Dermis microvascular lymphatic vessel endothelial cell (primary cell): ENCODE data around the gene GSTT2B. TPM values are rescaled to one million over a fixed set of nuclear protein-coding genes. Genes with fewer than 3 reads are reported as not detected.
"Not testable (repeated sequence)": the region's sequence is repeated elsewhere in the genome, so short reads cannot be mapped to it uniquely, and the experiment has no call there.

ENCODE experiments used
- DNase-seq, 2 donors: peaks; one replicate each; pipeline versions ENCODE4 v3.0.0 to v3.0.0-alpha.2; 2010; ENCODE audit warnings: low read depth in 2 of 2
- total RNA-seq: library from RNA; depleted of rRNA; stranded (reverse); fragments of >200 nt; gene quantifications from 2 replicates; pipeline ENCODE4 v1.2.1, GENCODE V29; 2014

Gene GSTT2B
- total RNA-seq, 1 donor from 2014 or later: 5.4 TPM

GRCh38 chr22:23947391-23947790, 13.6 kb downstream of the GSTT2B start:
- not testable (repeated sequence) for DNase-seq

GRCh38 chr22:23940166-23940565, 20.8 kb downstream of the GSTT2B start:
- DNase-seq: not testable (repeated sequence)

GRCh38 chr22:23939017-23939357, 22.0 kb downstream of the GSTT2B start:
- DNase-seq: no peak

DNA sequence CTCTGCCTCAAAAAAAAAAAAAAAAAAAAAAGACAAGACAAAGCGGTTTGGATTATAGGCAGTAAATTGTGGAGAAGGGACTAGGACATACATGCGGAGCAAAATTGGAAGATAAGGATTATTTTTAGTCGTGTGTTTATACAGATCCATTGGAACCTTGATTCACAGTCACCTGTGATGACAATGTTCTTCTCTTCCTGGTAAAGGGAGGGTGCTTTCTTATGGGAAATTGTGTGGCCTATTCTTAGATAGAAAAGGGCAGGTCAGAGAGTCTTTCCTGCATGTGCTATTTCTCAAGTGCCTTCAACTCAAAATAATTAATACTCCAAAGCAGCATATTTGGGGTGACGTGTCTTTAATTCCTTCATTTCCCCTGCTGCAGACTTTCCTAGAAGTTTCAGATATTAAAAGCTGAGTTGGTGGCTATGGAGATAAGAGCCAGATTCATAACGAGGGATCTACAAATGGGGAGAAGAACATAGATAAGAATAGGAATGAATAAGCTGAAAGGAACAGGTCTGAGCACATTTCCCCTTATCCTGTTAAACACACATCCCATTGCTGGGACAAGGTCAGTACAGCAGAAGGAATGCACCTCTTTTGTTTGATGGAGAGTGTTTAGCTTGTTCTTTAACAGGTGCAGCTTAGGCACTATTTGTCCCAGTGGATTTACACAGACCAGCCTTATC, 22.5 kb downstream of the GSTT2B start:
- peak in 1 of 2 donors; percentile 19 for DNase-seq

DNA sequence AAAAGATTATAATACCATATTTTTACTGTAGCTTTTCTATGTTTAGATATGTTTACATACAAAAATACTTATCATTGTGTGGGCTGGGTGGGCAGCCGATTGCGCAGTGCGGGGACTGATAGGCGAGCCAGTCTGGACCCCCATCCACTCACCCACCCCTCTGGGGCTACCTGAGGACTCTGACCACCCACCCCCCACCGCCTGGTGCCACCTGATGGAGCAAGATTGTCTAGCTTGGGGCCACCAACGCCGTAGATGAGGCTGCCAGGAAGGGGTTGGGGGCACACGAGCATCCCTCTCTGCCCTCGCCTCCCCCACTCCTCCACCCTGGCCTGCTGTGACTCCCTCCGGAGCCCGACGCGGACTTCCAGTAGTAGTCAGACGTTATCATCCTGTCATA, 34.4 kb downstream of the GSTT2B start:
- DNase-seq: no peak

DNA sequence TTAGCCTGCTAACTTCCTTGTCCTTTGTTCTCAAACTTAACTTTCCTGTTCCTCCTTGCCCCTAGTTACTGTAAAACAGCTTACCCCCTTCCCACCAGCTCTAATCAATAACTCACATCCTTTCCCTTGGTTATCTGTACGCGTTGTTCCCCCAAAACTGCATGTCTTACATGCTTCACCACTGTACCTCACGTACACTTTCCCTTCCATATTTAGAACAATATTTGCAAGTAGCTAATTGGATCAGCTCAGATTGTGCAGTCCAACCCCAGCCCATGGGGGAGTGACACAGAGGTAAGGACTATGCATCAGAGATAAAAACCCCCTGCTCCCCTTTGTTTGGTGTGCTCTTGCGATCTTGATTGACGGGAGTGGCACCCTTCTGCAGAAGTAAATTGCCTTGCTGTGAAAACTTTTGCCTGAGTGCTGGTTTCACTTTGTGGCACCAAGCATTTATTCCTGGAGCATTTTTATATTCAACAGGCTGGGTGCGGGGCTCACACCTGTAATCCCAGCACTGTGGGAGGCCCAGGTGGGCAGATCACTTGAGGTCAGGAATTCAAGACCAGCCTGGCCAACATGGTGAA, 35.9 kb downstream of the GSTT2B start:
- no peak for DNase-seq

- no peak for DNase-seq
Observed at GRCh38 chr22:23922921-23923320, 38.1 kb downstream of the GSTT2B start.

DNA sequence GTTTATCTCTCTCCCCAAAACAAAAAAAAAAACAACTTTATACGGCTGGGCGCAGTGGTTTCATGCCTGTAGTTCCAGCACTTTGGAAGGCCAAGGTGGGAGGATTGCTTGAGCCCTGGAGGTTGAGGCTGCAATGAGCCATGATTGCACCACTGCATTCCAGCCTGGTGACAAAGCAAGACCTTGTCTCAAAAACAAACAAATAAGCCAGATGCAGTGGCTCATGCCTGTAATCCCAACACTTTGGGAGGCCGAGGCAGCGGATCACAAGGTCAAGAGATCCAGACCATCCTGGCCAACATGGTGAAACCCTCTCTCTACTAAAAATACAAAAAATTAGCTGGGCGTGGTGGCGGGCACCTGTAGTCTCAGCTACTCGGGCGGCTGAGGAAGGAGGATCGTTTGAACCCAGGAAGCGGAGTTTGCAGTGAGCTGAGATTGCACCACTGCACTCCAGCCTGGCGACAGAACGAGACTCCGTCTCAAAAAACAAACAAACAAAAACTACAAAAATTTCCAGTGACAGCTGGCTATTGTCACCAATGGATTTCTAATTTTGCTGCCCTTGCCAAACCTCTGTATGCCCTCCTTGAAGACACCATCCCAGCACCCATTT, 39.3 kb downstream of the GSTT2B start:
- DNase-seq: not testable (repeated sequence)

- not testable (repeated sequence) for DNase-seq
Observed at GRCh38 chr22:23920267-23920611, 40.8 kb downstream of the GSTT2B start.

GRCh38 chr22:23915290-23915689, 45.7 kb downstream of the GSTT2B start:
- no peak for DNase-seq

GRCh38 chr22:23913661-23914353, 47.2 kb downstream of the GSTT2B start:
- peak; percentile 94 to 99 for DNase-seq

GRCh38 chr22:23913306-23913660, 47.7 kb downstream of the GSTT2B start:
- no peak for DNase-seq

DNA sequence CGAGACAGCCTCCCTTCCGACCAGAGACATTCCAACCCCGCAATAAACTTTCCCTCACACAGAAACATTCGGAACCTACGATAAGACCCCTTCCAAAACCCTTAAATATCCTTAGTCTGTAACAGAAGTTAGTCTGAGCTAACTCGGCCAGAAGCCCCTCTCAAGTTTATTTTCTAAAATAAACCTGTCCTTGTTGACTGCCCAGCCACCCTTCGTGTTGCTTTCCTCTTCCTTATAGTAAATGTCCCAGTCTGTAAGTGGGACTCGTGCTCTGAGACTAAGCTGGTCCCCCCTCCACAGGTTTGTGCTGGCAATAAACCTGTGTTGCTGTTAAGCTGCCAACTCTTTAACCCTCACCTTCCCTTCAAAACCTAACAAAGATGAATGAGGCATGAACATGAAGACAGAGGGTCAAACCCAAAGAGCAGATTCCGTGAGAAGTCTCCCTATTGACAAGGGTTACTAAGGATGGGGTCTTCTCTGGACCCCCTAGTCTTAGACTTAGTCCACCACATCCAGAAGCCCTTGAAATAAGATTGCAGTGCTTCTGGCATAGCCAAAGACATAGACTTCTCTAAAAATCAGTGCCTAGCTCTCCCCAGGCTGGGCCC, 48.6 kb downstream of the GSTT2B start:
- DNase-seq: no peak

- DNase-seq: no peak
Observed at GRCh38 chr22:23911318-23911980, 49.5 kb downstream of the GSTT2B start.

DNA sequence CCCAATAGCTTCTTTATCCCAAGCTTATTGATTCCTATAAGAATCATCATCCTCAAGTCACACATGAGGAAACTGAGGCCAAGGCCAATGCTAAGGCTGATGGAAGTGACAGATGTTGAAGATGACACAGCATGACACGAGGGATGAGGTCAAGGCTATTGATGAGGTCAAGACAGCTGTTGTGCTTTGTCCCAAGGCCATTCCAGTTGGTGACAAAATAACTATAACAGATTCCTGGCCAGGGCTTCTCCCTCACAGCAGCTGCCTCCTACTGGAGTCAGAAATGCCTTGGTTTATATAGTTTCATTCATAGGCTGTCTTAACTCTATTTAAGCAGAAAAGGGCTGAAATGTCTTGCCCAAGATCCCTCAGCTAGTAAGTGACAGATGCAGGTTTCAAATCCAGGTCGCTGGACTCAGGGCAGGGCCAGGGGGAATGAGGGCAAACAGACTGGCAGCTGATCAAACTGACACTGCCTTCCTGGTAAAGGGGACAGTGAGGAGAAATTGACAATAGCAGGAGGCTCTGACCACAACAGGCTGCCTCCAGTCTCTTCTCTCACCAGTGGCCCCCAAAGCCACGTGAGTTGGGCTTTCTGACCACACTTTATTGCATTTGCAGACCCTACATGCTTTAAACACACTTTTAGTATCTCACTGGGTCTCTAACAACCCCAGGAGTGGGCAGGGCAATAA, 50.4 kb downstream of the GSTT2B start:
- no peak for DNase-seq

DNA sequence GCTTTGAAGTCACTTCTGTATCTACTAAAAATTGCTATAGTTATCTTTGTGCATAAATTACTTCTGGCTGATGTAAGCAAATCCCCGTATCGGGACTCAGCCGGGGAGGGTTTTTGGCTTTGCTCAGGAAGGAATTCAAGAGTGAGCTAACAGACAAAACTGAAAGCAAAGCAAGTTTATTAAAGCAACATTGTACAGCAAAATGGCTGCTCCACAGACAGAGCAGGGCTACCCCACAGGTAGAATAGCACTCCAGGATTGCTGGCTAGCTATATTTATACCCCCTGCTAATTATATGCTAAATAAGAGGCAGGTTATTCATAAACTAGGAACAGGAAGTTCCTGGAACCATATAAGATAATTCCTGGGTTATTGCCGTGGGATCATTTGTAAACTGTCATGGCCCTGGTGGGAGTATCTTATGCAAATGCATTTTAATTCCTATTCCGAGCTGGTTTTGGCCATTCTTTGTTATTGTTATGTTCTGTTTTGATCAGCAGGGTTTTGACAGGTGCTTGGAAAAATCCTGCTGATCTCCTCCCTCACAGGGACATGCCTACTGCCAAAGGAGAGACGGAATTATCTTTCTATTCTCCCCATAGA, 51.6 kb downstream of the GSTT2B start:
- DNase-seq: no peak

DNA sequence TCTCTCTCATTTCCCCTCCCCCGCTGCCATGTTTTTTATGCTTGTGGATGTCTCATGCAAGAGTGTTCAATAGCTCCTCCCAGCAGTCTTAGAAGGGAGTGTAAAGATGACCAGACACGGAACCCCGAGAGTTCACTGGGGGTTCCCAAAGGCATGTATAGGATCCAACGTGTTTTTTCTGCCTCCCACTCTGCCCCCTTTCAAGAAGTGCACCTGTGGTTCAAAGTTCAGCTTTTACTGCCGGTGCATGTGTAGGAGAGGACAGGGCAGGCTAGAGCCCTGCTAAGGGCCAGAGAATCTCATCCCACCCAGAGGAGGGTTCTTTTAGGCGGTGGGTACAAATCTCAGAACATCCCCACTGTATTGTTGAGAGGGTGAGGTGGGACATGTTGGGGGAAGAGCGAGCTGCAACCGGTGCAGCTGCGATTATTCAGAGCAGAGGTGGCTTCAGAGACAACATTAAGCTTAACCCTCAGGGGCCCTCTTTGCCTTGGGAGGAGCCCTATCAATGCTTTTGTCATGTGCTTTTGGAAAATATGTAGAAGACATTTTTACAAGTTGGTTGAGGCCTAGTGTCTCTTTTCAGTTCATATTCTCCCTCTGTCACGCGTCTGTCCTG, 52.3 kb downstream of the GSTT2B start:
- DNase-seq: no peak

GRCh38 chr22:23907423-23907822, 53.6 kb downstream of the GSTT2B start:
- not testable (repeated sequence) for DNase-seq
